ENCODE measurements around the gene TACC2.
"Not testable (repeated sequence)": the region's sequence is repeated elsewhere in the genome, so short reads cannot be mapped to it uniquely, and the experiment has no call there.

Gene TACC2

DNA sequence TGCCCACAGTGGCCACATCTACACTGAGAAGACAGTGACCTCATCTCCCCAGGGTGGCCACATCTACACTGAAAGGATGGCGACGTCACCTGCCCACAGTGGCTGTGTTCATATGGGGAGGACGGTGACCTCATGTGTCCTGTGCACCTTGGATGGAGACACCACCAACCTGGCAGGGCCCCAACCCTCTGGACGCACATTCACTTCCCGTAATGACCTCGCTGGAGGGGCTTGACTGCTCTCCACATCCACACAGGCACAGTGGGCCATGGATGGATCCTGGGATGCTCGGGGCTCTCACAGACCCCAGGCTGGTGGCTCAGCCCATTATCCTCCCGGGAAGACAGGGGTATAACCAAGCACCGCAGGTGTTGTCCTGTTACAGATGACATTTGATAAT is 212.4 kb downstream of the TACC2 start:
- Histone ChIP-seq H3K4me1 (no peaks in the 10 kb centered on the region), H3K36me3 (no peaks in the 10 kb centered on the region; the same call in 1 of the 2 replicates)
- TF ChIP-seq, protein P1, sequence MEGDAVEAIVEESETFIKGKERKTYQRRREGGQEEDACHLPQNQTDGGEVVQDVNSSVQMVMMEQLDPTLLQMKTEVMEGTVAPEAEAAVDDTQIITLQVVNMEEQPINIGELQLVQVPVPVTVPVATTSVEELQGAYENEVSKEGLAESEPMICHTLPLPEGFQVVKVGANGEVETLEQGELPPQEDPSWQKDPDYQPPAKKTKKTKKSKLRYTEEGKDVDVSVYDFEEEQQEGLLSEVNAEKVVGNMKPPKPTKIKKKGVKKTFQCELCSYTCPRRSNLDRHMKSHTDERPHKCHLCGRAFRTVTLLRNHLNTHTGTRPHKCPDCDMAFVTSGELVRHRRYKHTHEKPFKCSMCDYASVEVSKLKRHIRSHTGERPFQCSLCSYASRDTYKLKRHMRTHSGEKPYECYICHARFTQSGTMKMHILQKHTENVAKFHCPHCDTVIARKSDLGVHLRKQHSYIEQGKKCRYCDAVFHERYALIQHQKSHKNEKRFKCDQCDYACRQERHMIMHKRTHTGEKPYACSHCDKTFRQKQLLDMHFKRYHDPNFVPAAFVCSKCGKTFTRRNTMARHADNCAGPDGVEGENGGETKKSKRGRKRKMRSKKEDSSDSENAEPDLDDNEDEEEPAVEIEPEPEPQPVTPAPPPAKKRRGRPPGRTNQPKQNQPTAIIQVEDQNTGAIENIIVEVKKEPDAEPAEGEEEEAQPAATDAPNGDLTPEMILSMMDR (IDR thresholded peaks at IDR 0.05; ENCODE audit: low read depth, low read length), result no peak

DNA sequence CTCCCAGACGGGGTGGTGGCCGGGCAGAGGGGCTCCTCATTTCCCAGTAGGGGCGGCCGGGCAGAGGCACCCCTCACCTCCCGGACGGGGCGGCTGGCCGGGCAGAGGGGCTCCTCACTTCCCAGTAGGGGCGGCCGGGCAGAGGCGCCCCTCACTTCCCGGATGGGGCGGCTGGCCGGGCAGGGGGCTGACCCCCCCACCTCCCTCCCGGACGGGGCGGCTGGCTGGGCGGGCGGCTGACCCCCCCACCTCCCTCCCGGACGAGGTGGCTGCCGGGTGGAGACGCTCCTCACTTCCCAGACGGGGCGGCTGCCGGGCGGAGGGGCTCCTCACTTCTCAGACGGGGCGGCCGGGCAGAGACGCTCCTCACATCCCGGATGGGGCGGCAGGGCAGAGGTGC is 214.2 kb downstream of the TACC2 start:
- H3K27me3 ChIP-seq; H3K4me1 ChIP-seq; H3K4me3 ChIP-seq (ENCODE audit: low read depth, low read length); H3K9me3 ChIP-seq; DNase-seq; H3K36me3 ChIP-seq: not testable (repeated sequence)

More for the DNA sequence above, 212.4 kb downstream of the TACC2 start:
- H3K9me3 ChIP-seq, result no peaks in the 10 kb centered on the region
- H3K4me3 ChIP-seq (ENCODE audit: low read depth, low read length), result no peak overlapping the region
- no peaks in the 10 kb centered on the region for H3K27me3 ChIP-seq
- no peak for DNase-seq

DNA sequence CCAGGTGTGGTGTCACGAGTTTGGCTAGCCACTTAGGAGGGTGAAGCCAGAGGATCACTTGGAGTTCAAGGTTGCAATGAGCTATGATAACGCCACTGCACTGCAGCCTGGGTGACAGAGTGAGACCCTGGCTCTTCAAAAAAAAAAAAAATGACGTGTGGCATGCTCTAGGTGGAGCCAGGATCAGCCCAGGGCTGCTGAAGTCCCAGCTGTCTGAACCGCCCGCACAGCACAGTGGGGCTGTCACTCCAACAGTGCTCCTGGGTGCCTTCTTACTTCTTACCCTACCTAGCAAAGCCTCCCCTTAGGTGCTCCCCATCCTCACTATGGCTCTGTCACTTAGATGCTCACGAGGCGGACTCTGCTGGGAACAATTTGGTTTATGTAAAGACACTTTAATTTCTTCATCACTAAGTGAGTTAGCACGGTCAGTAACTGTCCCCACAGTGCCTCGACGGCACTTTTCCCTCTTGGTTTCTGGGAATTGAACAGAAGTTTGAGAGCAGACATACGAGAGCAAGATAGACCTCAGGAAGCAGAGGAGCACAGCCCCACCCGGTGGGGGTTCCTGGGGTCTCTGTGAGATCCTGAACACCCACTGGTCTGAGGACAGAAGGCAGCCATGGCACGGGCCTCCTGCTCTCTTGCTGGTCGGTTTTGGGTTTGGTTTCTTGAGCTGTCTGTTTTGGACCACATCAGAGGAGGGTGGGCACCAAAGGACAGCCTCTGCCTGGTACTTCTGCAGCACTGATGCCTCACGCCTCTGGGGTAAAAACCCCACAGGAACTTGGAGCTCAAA is 215.9 kb downstream of the TACC2 start:
- Histone ChIP-seq H3K4me3 (ENCODE audit: low read depth, low read length) (no peak overlapping the region), H3K36me3 (no peaks in the 10 kb centered on the region; the same call in 1 of the 2 replicates), H3K27me3 (no peaks in the 10 kb centered on the region), H3K9me3 (no peaks in the 10 kb centered on the region), H3K4me1 (no peaks in the 10 kb centered on the region)
- TF ChIP-seq, protein P1 (IDR thresholded peaks at IDR 0.05; ENCODE audit: low read depth, low read length), result no peak
- DNase-seq, result no peak

DNA sequence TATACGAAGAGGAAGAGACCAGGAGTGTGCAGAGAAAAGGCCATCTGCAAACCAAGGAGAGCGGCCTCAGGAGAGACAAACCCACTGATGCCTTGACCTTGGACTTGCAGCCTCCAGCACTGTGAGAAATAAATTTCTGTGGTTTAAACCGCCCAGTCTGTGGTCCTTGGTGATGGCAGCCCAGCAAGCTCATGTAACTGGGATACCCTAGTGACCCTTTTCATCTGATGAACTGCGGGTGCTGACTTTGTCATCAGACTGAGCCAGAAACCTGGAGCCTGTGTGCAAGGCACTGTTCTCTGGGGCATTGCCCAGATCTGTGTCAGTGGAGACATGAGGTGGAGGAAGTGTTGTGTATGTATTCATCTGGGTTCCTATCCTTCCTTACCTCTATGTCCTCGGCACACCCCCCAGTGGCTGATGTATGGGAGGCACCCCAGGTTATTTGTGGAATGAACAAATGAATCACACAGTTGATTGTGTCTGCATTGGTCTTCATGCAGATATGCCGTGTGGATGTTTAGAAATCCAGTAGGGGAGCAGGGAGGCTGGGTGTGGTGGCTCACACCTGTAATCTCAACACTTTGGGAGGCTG is 217.6 kb downstream of the TACC2 start:
- Histone ChIP-seq H3K36me3 (peaks cover 14% of the 10 kb centered on the region), H3K4me1 (no peaks in the 10 kb centered on the region), H3K9me3 (no peaks in the 10 kb centered on the region), H3K4me3 (ENCODE audit: low read depth, low read length) (no peak overlapping the region), H3K27me3 (no peaks in the 10 kb centered on the region)
- TF ChIP-seq, protein P1 (IDR thresholded peaks at IDR 0.05; ENCODE audit: low read depth, low read length), result no peak
- no peak for DNase-seq

DNA sequence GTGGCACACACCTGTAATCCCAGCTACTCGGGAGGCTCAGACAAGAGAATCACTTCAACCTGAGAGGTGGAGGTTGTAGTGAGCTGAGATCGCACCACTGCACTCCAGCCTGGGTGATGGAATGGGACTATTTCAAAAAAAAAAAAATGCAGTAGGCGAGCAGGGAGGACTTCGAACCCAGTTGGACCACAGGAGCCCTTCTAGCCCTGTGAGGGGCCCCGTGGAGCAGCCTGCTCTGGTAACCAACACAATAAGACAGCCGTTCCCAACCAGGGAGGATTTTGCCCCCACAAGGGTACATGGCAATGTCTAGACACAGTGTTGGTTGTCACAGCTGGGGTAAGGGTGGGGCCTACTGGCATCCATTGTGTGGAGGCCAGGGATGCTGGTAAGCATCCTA is 218.2 kb downstream of the TACC2 start:
- no peak overlapping the region for H3K4me3 ChIP-seq (ENCODE audit: low read depth, low read length)
- no peaks in the 10 kb centered on the region for H3K4me1 ChIP-seq
- H3K36me3 ChIP-seq, result peaks cover 16% of the 10 kb centered on the region
- no peaks in the 10 kb centered on the region for H3K9me3 ChIP-seq
- TF ChIP-seq, protein P1 (IDR thresholded peaks at IDR 0.05; ENCODE audit: low read depth, low read length), result no peak
- DNase-seq, result no peak
- no peaks in the 10 kb centered on the region for H3K27me3 ChIP-seq

DNA sequence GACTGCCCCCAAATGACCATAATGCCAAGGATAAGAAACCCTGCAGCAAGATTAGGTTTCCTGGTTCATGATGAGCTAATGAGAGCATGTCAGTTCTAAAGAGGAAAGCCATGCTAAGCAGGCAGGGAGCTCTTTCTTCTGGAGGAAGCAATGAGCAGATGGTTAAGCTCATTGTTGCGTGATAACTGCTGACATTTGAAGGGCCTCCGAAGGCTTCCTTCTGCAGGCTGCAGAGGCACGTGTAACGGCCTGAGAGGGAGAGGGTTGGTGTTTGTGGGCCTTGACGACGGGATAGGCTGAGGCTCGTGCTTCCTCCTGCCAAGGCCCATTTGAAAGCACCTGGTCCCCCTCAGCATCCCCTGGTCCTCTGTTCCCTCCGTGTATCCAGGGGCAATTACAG is 218.6 kb downstream of the TACC2 start:
- no peaks in the 10 kb centered on the region for H3K4me1 ChIP-seq
- H3K9me3 ChIP-seq, result no peaks in the 10 kb centered on the region
- H3K27me3 ChIP-seq, result no peaks in the 10 kb centered on the region
- no peak overlapping the region for H3K4me3 ChIP-seq (ENCODE audit: low read depth, low read length)
- TF ChIP-seq, protein P1 (IDR thresholded peaks at IDR 0.05; ENCODE audit: low read depth, low read length), result no peak
- H3K36me3 ChIP-seq, result peaks cover 18% of the 10 kb centered on the region
- DNase-seq, result no peak

All from BE2C (cell line).